ENCODE measurements around the gene CYTH3. TPM values are rescaled to one million over a fixed set of nuclear protein-coding genes. Genes with fewer than 3 reads are reported as not detected.

CYTH3 gene
- total and polyA plus RNA-seq, 9 of the 15 experiments (the other 6 are each of a cell fraction or from before 2014, with no cell fraction given), result 0.25 to 15.2 (median 11.4) TPM

GRCh38 chr7:6310271-6310993 is 38.0 kb upstream of the CYTH3 start:
- CTCF ChIA-PET (ENCODE audit: low intra/inter-chr PET ratio), result no interaction called here
- intact Hi-C loops (cut with micrococcal nuclease), result no loop called here
- no TSS peak for BruUV-seq (replicated peaks)

More at GRCh38 chr7:6310271-6310993, 38.0 kb upstream of the CYTH3 start:
- Histone ChIP-seq H3K9me1 (ENCODE audit: control insufficient read depth, insufficient read depth, low read length) (no peaks in the 10 kb centered on the region), H2AFZ (ENCODE audit: low read depth, low read length) (no peak overlapping the region), H3K9me3 (replicated peaks; ENCODE audit: control insufficient read depth, insufficient read depth, low read depth, low read length) (no peaks in the 10 kb centered on the region), H4K20me1 (replicated peaks; ENCODE audit: control insufficient read depth, insufficient read depth, low read length) (no peaks in the 10 kb centered on the region), H3K4me3 (no peak overlapping the region), H3K9ac (ENCODE audit: insufficient read depth in 1 of 2, low read depth in 2 of 2, low read length in 2 of 2) (no peak overlapping the region), H3K4me2 (ENCODE audit: insufficient read depth, low read length) (no peak overlapping the region), H3K36me3 (ENCODE audit: control insufficient read depth, insufficient read depth, low read length) (no peaks in the 10 kb centered on the region), H3K27ac (ENCODE audit: extremely low read depth, low read depth, low read length) (no peak overlapping the region), H3K27me3 (ENCODE audit: control insufficient read depth in 2 of 2, insufficient read depth in 2 of 2, low read length in 2 of 2) (no peaks in the 10 kb centered on the region), H3K4me1 (replicated peaks in 1 of 2; ENCODE audit: control insufficient read depth in 2 of 2, insufficient read depth in 2 of 2, low read length in 2 of 2) (no peaks in the 10 kb centered on the region; a peak in 1 of 5 replicates), H3K79me2 (ENCODE audit: control insufficient read depth, insufficient read depth, low read length) (no peaks in the 10 kb centered on the region)
- no peak for ATAC-seq
- no peak for FAIRE-seq
- TF ChIP-seq MXI1 (IDR thresholded peaks at IDR 0.05; ENCODE audit: low read depth, low read length) (no peak), RBM25 (IDR thresholded peaks at IDR 0.05; ENCODE audit: low read depth, low read length, severe bottlenecking) (peak; percentile 56), GMEB1 (CRISPR knock-in tag; IDR thresholded peaks at IDR 0.05) (no peak), ZNF146 (CRISPR knock-in tag; IDR thresholded peaks at IDR 0.05; ENCODE audit: unreplicated experiment) (peak; percentile 89), HDAC8 (tag; IDR thresholded peaks at IDR 0.05) (no peak), ADNP (tag; IDR thresholded peaks at IDR 0.05) (0 out of 2 replicates have a peak, but pooled peaks have one; percentile 40)
- TF ChIP-seq, protein P1, sequence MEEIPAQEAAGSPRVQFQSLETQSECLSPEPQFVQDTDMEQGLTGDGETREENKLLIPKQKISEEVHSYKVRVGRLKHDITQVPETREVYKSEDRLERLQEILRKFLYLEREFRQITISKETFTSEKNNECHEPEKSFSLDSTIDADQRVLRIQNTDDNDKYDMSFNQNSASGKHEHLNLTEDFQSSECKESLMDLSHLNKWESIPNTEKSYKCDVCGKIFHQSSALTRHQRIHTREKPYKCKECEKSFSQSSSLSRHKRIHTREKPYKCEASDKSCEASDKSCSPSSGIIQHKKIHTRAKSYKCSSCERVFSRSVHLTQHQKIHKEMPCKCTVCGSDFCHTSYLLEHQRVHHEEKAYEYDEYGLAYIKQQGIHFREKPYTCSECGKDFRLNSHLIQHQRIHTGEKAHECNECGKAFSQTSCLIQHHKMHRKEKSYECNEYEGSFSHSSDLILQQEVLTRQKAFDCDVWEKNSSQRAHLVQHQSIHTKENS (CRISPR knock-in tag; IDR thresholded peaks at IDR 0.05), result no peak
- in situ Hi-C loops (cut with MboI), result no loop called here
- POLR2A ChIA-PET, result no interaction called here
- WGBS (ENCODE audit: insufficient coverage, low coverage, missing lambda C conversion rate), result 55% methylated on average over 10 of the region's 10 CpGs
- no peak for DNase-seq (ENCODE audit: extremely low read depth in 1 of 4, low spot score in 3 of 4)

All from K562 (cell line).